Omental fat pad (tissue), 4 donors: ENCODE data around the gene AFAP1L1. TPM values are rescaled to one million over a fixed set of nuclear protein-coding genes. Genes with fewer than 3 reads are reported as not detected.

ENCODE experiments used
- ATAC-seq: fragments of 150-250 bp; one replicate; pipeline ENCODE4 v1.9.1; 2016; ENCODE audit warnings: mild to moderate bottlenecking, moderate library complexity; ENCODE audit not compliant: low FRiP score
- DNase-seq: peaks from one replicate; pipeline ENCODE4 v3.0.0-alpha.2; 2019; ENCODE audit warnings: low spot score
- total RNA-seq, 4 donors: library from RNA; depleted of rRNA; stranded (reverse); fragments of >200 nt; gene quantifications; one replicate each; pipeline ENCODE4 v1.1.0, GENCODE V29; 2016
- TF ChIP-seq, protein P1 (sequence below), 3 donors: fragments of 450-650 bp; IDR thresholded peaks; one replicate each; pipeline ENCODE4 v1.5.1; 2016 to 2017; ENCODE audit warnings: antibody characterized with exemption in 3 of 3, mild to moderate bottlenecking in 3 of 3, moderate library complexity in 2 of 3

The AFAP1L1 gene
- total RNA-seq, 4 donors from 2014 or later = 44.1 to 58.5 (median 46.9) TPM

- TF ChIP-seq, protein P1, sequence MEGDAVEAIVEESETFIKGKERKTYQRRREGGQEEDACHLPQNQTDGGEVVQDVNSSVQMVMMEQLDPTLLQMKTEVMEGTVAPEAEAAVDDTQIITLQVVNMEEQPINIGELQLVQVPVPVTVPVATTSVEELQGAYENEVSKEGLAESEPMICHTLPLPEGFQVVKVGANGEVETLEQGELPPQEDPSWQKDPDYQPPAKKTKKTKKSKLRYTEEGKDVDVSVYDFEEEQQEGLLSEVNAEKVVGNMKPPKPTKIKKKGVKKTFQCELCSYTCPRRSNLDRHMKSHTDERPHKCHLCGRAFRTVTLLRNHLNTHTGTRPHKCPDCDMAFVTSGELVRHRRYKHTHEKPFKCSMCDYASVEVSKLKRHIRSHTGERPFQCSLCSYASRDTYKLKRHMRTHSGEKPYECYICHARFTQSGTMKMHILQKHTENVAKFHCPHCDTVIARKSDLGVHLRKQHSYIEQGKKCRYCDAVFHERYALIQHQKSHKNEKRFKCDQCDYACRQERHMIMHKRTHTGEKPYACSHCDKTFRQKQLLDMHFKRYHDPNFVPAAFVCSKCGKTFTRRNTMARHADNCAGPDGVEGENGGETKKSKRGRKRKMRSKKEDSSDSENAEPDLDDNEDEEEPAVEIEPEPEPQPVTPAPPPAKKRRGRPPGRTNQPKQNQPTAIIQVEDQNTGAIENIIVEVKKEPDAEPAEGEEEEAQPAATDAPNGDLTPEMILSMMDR (IDR thresholded peaks at IDR 0.05) = no peak
- DNase-seq (no peak), ATAC-seq (no peak)
Observed at GRCh38 chr5:149310947-149311658, 39.4 kb downstream of the AFAP1L1 start.

DNA sequence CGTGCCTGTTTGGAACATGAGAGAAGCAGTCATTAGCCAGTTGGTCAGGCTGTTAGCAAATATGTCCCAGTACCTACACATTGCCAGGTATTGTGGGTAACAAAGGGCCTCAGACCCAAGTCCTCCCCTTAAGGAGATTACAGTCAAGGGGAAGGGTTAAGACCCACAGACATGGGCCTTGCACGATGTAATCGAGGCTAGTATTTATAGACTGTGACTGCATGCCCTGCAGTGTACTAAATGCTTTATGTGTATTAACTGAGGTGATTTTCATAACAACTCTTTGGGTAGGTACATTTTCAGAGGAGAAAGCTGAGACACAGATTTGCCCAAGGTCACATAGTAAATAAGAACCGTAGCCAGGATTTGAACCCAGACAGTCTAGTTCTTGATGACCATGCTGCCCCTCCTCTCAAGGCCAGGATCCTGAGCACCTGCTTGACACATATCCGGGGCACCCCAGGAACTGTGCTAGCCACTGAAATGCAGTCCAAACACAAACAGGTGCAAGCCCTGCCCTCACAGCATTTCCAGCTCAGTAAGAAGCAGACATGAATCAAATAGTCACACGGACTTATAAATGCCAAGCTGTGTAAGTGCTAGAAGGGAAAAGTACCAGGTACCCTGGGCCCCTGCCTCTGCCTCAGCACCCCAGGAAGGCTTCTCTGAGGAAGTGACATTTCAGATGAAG lies 41.6 kb downstream of the AFAP1L1 start:
- DNase-seq (no peak), ATAC-seq (no peak)
- TF ChIP-seq, protein P1 (IDR thresholded peaks at IDR 0.05) = no peak

- TF ChIP-seq, protein P1 (IDR thresholded peaks at IDR 0.05) = no peak
- ATAC-seq = no peak
Observed at GRCh38 chr5:149314571-149315111, 43.0 kb downstream of the AFAP1L1 start.

DNA sequence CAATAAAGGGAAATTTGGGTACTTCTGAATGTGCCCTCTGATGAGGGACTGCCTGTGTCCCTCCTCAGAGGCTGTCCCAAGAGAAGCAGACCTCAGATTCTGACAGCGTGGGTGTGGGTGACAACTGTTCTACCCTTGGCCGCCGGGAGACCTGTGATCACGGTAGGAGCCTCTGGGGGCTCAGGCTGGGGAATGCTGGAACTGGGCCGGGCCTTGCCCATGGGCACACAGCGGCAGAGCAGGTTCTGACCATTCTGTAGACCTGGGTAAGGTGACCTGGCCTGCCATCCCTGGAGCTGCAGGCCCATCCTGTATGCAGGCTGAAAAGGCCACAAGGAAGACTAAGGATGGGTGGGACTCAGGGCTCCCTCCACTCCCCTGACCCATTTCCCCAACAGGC lies 44.1 kb downstream of the AFAP1L1 start:
- ATAC-seq = no peak
- TF ChIP-seq, protein P1 (IDR thresholded peaks at IDR 0.05) = no peak

More at GRCh38 chr5:149314571-149315111, 43.0 kb downstream of the AFAP1L1 start:
- no peak for DNase-seq

GRCh38 chr5:149317281-149318048 lies 45.8 kb downstream of the AFAP1L1 start:
- no peak for DNase-seq
- TF ChIP-seq, protein P1 (IDR thresholded peaks at IDR 0.05) = peak in 1 of 3 donors; percentile 17
- ATAC-seq = no peak

More for the DNA sequence above, 44.1 kb downstream of the AFAP1L1 start:
- DNase-seq = no peak

GRCh38 chr5:149319174-149319573 lies 47.5 kb downstream of the AFAP1L1 start:
- DNase-seq = no peak
- TF ChIP-seq, protein P1 (IDR thresholded peaks at IDR 0.05) = no peak
- ATAC-seq = no peak
